Measurements from ENCODE around the gene ETNK1.
"Not testable (repeated sequence)": the region's sequence is repeated elsewhere in the genome, so short reads cannot be mapped to it uniquely, and the experiment has no call there.

ETNK1 gene, protein sequence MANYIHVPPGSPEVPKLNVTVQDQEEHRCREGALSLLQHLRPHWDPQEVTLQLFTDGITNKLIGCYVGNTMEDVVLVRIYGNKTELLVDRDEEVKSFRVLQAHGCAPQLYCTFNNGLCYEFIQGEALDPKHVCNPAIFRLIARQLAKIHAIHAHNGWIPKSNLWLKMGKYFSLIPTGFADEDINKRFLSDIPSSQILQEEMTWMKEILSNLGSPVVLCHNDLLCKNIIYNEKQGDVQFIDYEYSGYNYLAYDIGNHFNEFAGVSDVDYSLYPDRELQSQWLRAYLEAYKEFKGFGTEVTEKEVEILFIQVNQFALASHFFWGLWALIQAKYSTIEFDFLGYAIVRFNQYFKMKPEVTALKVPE

DNA sequence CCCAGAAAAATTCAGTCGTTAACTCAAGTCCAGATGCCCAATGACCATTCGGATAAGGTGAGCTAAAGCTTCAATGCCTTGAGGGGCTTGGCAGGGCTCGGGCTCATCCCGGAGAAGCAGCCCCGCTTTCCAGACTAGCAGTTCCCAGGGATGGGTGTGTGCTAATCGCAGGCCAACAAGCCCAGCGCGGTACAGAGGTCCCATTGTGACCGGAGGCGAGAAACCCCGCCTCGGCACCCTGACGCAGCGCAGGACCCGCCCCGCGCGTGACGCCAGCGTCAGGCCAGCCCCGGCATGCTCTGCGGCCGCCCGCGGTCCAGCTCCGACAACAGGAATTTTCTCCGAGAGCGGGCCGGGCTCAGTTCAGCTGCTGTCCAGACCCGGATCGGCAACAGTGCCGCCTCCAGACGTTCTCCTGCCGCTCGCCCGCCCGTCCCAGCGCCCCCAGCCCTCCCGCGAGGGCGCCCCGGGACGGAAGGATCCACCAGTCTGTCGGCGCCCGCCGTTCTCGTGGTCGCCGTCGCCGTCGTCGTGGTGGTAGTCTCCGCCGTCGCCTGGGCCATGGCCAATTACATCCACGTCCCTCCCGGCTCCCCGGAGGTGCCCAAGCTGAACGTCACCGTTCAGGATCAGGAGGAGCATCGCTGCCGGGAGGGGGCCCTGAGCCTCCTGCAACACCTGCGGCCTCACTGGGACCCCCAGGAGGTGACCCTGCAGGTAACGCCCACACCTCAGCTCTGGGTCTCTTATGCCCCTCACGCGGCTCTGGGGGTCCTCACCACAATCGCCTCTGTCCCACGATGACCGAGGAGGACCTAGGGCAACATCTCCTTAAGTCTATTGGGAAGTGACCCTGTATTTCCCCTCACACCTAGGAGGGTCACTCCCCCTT is at the start of gene ETNK1:
Gene ETNK1, plus strand, starts transcription at position 302 of the 892 bp plus-strand sequence. Its CDS starts 260 bp downstream, at position 562.
- peak; percentile 69 to 98 (median 94) for DNase-seq

DNA sequence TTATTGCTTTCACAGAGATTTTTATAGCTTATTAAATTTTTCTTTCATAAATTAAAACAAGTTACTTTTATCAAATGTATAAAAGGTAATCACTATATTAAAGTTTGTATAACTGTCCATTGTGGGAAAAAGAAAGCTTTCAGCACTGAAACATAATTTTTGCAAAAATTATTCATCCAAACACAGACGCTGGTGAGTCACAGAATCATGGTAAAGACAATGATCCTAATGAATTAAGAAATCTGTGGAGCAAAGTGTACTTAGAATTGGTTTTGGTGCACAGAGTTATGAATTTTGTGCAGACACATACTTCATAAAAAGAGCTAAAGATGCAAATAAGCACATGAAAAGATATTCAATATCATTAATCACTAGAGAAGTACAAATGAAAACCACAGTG is 48.9 kb upstream of the ETNK1 start:
- no peak for DNase-seq

DNA sequence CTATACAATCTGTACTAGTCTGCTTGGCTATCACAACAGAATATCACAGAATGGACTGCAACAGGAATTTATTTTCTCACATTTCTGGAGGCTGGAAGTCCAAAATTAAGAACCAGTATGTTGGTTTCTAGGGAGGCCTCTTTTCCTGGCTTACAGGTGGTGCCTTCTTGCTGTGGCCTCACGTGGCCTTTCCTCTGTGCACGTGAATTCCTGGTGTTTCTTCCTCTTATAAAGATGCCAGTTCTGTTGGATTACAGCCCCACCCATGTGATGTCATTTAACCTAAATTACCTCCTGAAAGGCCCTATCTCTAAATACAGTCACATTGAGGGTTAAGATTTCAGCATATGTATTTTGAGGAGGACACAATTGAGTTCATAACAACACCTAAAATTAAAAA is 48.5 kb upstream of the ETNK1 start:
- no peak for DNase-seq

DNA sequence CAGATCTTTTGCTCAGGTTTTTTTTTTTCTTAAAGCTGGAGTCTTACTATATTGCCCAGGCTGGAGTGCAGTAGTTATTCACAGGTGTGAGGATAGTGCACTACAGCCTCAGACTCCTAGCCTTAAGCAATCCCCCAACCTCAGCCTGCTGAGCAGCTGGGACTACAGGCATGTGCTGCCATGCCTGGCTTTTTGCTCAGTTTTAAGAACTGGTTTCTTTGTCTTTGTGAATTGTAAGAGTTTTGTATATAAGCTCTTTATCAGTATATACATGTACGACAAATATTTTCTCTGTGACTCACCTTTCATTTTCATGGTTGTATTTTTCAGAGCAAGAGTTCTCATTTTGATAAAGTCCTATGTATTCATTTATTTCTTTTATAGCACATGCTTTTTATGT is 47.3 kb upstream of the ETNK1 start:
- DNase-seq: no peak

DNA sequence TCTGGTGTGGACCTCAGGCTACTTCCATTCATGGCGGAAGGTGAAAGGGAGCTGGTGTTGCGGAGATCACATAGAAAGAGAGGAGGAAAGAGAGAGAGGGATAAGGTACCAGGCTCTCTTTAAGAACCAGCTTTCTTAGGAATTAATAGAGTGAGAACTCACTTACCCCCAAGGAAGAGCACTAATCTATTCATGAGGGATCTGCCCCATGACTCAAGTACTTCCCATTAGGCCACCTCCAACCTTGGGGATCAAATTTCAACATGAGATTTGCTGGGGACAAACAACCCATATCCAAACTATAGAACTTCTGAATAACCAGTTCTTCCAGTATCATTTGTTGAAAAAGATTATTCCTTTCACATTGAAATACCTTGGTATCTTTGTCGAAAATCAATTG is 46.6 kb upstream of the ETNK1 start:
- DNase-seq: no peak

DNA sequence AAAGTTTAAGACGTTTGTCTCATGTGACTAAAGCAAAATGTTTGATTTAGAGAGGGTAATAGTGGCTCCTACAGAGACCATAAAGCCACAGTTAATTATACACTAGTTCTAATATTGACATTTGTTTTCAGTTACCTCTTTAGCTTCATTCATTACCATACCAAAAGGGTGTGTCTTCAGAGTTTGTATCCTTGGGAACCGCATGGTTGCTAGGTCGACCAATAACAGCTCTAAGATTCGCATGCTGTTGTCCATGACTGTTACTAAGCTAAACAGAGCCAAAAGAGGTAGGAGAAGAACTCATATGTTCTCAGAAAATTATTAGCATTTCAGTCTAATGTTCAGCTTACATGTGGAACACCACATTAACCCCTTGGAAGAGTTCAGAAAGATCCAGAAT is 36.2 kb upstream of the ETNK1 start:
- no peak for DNase-seq

DNA sequence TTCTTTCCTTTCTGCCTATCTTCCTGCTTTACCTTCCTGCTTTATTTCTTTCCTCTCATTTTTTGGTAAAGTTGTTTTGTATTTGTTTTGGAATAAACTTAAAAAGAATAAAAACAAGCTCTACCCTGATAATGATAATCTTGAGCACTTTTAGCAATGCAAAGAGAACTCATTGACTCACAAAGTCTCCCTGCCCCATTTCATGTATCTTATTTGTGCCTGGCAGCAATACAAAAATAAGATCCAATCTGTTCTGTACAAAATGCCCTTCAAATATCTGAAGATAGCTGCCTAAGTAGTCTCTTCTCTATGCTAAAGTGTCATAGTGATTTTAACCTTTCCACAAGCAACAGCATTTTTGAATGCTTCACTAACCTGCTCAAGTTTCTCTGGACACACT is 31.1 kb upstream of the ETNK1 start:
- no peak for DNase-seq

DNA sequence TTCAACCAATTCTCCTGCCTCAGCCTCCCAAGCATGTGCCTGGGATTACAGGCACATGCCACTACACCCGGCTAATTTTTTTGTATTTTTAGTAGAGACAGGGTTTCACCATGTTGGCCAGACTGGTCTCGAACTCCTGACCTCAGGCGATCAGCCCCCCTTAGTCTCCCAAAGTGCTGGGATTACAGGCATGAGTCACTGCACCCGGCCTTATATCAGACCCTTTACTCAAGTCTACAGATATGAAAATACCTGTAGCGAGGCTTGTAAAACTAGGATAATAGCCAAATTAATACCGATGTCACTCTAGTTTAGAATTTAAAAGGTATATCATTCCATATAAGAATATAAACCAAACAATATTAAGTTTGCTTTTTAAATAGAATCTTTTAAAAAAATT is 27.4 kb upstream of the ETNK1 start:
- not testable (repeated sequence) for DNase-seq

DNA sequence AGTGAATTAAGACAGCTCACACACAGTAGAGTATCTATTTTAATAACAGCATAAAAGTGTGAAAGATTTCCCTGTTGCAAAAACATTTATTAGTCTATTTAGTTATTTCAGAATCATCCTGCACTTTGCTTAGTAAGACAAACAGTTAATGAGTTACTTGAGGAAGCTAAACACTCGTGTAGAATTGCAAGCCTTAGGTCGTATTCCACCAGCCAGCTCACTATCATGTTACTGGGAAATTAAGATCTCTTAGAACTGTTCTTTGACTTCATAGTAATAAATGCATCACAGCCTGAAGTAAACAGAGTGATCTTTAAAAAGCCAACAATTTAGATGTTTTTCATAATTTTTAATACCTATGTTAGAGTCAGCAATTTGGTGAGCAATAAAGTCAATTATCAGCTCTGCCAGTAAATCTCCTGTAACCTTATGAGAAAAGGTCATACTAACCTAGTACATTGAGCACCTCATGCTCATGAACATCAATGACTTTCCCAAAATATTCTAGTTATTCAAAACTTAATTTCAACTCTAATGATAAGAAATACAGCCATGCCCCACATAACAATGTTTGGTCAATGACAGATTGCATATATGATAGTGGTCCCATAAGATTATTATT is 26.7 kb upstream of the ETNK1 start:
- no peak for DNase-seq

DNA sequence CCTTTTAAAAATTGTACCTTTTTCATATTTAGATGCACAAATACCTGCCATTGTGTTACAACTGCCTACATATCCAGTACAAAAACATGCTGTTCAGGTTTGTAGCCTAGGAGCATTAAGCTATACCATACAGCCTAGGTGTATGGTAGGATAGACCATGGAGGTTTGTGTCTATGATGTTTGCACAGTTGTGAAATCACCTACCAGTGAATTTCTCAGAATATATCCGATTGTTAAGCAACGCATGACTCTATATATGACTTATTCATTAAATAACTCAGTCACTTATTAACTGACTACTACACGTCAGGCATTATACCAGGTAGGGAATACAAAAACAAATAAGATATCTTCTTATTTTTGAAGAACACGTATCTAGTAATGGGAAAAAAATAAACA is 26.2 kb upstream of the ETNK1 start:
- no peak for DNase-seq

DNA sequence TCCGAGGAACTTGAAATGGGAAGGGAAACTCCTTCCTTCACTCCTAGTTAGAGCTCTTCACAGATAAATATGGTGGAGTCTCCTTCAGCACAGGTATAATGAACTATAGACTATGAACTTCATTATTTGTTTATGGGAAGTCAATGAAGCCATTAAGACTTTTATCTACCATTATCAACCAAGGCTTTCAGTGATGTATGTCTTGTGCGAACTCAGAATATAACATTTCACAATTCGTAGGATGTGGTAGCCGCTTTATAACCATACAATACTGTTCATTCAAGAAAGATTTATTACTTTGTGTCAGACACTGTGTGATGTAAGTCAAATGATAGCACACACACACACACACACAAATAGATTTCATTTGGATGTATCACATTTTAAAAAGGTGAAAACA is 24.8 kb upstream of the ETNK1 start:
- no peak for DNase-seq

DNA sequence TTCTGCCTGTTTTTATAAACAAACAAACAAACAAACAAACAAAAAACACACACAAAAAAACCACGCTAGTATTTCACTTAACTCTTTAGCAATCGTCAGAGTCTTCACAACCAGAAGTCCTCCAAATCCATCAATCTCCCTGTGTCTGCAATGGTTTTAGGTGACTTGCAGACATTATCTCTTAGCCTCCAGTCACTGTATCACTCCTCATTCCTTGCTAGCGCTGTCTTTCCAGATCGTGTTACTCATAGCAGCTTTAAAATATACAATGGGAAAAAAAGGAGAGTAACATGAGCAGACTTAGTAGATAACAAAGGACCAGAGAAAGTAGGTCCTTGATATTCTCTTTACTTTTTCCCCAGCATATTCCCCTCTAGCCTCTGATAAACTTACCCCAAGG is 15.5 kb upstream of the ETNK1 start:
- no peak for DNase-seq

DNA sequence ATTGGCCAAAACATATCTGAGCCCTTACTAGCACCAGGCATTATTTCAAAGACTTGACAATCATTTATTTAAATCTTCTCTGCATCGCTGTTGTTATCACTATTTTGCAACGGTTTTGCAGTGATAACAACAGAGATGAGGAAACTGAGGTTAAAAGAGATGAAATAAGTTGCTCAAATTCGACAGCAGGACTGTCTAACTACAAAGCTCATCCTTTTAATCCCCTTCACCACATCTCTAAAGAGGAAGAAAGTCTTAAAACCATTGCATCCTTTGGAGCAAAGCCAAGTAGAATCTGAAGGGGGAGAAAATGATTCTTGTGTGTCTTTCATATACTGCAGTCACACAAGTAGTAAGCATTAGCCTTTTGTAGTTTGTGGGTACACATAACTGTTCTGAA is 14.8 kb upstream of the ETNK1 start:
- DNase-seq: no peak

DNA sequence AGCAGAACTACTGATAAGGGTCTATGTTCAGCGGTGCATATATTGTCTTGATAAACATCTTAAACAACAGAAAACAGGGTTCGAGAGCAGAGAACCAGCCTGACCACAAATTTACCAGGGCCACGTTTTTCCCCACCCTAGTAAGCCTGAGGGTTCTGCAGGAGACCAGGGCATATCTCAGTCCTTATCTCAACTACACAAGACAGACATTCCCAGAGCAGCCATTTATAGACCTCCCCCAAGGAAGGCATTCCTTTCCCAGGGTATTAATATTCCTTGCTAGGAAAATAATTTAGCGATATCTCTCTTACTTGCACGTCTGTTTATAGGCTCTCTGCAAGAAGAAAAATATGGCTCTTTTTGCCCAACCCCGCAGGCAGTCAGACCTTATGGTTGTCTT is 12.1 kb upstream of the ETNK1 start:
- DNase-seq: not testable (repeated sequence)

DNA sequence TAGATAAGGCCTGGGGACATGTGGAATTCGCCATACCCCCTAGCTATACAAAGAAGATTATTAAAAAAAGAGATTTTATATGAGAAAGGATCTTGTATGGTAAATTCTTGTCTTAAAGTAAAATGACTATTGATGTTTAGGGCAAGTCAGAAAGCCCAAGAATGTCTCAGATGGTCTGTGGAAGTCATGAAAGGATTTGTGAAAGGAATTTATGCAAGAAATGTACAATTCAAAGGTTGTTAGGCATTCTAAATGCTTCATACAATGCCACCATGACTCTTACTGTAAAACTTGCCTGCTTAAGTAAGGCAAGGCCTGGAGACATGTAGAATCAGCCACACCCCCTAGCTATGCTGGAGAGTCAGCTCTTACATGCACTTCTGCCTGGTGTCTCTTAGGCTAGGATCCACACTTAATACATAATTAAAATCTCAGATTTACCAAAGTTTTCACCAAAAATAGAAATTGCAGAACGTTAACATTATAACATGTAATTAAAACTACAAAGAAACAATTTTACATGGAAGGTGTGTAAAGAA is 8.9 kb upstream of the ETNK1 start:
- DNase-seq: no peak

DNA sequence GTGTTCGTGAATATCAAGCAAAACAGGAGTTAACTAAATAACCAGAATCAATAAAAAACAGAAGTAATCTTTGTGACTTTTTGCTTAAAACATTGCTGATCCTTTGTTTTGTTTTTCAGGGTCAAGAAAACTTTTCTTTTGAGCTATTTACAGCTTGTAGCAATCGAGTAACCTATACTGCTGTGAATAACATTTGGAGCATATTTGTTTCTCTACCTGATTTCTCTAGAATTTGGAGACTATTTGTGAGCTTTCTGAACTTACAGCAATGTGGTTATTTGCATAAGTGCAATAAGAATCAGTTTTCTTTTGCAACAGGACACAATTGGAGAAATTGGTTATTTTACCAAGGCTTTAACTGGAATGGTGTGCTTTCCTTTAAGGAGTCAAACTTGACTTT is 7.3 kb upstream of the ETNK1 start:
- no peak for DNase-seq

DNA sequence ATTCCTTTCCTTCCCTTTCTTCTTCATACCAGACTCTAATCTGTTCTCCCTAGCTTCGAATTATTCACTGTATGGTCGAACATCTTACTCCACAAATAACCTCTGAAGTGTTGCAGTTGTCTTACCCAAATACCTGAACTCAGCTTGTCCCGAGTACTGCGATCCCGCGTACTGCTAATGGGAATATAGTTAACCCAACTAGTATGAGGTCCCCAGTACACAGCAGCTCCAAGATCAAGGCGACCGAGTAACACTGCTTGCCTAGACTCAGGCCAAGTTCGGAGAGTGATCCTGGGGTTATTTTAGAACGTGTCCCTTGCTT is 462 bp upstream of the ETNK1 start:
- peak in 1 of 58 donors; percentile 64 for DNase-seq

DNA sequence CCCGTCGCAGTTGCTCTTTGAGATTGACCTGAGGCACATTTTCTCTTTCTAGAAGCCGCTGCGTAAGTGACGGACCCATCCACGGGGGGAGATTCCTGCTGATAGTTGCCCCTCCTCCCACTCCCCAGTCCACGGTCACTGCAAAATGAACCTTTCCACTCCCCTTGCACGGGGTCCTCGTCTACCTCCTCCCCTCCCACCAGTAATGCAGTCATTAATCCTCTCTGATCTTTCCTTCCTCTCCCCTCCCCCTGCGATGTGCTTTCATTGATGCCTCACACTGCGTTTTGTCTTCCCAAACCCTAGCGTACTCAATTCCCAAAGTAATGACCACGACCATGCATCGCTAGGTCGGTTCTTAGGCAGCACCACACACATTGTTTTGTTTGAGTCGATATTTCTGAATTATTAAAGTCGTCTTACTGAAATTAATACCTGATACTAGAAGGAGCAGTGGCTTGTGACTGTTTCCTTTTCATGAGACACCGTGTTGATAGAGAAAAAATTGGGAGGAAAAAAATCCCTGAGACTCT is 857 bp downstream of the ETNK1 start:
- DNase-seq: peak in 35 of 58 donors; percentile 2 to 68 (median 35)

DNA sequence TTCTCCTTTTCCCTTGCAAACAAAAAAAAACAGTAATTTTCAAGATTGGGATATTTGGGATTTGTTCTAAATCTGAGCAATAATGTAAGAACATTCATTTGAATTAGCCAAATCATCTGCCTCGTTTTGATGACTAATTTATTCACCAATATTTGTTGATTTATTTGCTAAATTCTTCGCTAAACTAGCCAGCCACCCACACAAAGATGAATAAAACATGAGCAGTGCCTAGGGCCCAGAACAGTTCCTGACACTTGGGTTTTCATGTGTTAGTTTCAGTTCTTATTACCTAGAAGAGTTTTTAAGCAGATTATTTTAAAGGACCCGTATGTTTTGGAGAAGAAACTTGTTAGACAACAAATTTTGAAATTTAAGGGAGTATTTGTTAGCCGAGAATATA is 1.4 kb downstream of the ETNK1 start:
- DNase-seq: peak in 4 of 58 donors; percentile 1 to 22 (median 4)

DNA sequence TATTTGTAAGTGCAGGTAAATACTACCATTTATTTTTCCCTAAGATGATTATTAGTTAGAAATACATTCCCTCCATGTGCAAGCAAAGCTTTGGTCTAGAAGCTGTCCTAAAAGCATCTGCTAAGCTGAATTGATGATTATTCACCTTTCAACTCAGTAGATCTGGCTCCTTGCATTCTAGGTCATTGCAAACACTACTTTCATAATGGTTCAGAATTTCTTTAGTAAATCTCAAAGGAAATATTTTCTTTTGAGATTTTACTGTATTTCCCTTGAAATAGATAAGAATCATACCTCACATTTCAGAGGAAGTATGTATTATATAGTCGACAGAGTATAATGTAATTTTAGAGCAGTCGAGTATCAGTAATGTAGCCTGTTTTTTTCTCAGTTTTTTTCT is 2.4 kb downstream of the ETNK1 start:
- DNase-seq: no peak

DNA sequence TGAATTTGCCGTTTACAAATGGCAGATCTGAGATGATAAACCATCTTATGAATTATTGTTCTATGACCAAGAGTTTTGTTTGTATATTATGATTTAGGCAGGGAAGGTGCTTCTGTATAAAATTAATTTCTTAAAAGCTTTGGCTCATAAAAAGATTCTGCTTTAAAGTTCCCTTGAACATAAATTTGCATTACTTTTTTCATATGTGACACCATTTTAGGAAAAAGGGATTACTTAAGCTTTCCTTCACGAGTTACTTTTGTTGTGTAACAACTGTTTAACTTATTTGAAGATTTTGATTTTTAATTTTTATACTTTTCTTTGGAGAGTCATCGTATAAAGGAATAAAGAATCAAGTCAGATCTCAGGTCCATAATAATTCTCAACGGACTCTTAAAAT is 3.3 kb downstream of the ETNK1 start:
- no peak for DNase-seq
